Measurements from ENCODE around the gene MVB12A.
A peak's percentile ranks its signal among the peaks of the same experiment; 100 is the strongest.

Gene MVB12A

DNA sequence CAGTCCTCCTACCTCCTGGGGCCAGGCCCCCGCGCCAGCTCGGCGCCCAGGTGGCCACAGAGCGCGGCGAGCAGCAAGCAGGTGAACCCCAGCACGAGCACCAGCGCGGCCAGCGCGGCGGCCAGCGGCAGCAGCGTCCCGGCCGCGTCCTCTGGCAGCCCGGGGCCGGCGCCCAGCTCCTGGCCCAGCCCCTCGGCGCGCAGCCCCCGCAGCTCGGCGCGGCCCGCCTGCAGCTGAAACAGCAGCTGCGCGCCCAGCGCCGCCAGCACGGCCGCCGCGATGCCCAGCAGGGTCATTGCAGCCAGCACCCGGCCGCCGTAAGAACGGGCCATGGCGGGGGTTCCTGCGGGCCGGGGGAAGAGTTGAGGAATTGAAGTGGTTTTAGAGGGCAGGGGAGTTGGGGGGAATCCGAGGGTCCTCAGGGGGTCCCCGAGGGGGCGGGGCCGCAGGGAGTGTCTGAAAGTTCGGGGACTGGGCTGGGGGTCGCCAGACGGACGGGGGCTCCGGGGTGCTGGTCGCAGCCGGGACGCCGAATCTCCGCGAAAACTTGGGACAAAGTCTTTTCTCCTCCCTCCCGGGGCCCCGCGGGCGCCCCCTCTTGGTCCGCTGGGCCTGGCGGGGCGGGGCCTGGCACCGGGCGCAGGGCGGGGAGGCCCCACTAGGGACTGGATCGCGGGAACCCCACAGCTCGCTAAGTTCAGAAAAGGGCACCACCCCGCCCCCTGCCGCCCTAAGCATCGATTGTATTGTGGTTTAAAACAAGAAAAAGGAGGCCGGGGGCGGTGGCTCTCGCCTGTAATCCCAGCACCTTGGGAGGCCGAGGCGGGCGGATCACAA, 28.5 kb downstream of the MVB12A start, which contains the start of gene TMEM221:
Gene TMEM221 (minus strand): TSS at position 538 of the 837 bp plus-strand sequence. CDS start 206 bp downstream, at position 332.
- DNase-seq: peak; percentile 43

DNA sequence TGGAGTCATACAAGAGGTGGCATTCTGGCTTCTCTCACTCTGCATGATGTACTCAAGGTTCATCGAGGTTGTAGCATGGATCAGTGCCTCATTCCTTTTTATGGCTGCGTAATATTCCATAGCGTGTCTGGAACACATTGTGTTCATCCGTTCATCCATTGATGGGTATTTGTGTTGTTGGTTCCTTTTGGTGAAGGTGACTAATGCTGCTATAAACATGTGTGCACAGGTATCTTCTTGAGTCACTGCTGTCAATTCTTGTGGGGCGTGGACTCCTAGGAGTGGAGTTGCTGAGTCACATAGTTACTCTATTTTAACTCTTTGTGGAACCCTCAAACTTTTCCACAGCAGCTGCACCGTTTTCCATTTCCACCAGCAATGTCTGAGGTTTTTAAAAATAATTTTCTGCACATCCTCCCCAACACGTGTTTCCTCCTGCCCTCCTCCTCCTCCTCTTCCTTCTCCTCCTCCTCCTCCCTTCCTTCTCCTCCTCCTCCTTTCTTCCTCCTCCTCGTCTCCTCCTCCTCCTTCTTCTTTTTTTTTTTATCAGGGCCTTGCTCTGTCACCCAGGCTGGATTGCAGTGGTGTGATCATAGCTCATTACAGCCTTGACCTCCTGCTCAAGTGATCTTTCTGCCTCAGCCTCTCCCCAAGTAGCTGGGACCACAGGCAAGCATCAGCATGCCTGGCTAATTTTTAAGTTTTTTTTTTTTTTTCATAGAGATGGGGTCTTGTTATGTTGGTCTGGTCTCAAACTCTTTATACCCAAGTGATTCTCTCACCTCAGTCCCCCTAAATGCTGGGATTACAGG, 30.6 kb downstream of the MVB12A start:
- DNase-seq: peak; percentile 54

DNA sequence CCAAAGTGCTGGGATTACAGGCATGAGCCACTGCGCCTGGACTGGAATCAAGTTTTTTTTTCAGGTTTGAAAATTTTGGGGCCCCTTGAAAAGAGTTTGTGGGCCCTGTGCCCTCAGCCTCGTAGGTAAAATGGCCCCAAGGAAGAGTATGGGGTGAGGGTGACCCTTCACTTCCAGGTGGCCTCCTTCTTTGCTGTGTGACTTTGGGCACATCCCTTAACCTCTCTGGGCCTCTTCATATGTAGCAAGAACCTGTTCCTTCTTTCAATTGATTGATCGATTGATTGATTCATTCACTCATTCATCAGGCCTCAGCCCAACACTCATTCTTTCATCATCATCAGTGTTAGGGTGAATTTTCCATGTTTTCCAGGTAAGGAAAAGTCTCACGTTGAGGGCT, 32.0 kb downstream of the MVB12A start:
- no peak for DNase-seq

DNA sequence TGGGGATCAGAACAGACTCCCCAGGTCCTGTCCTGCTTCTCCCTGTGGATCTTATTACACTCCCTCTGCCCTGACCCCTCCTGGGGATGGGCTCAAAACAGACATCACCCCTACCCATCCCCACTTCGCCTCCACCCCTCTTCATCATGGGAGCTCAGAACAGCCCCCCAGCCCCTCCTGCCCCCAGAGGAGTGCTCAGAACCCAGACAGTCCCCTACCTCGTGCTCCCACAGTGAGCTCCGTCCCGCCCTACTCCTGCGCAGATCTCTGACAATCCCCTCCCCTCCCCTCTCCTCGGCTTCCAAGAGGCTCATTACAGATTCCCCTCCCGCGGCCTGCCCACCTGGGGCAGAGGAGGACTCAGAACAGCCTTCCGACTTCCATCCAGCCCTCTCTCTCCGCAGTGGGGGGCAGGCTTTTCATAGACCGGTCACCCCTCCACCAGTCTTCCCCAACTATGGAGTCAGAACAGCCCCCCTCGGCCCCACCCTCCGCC, 34.8 kb downstream of the MVB12A start:
- DNase-seq: no peak

DNA sequence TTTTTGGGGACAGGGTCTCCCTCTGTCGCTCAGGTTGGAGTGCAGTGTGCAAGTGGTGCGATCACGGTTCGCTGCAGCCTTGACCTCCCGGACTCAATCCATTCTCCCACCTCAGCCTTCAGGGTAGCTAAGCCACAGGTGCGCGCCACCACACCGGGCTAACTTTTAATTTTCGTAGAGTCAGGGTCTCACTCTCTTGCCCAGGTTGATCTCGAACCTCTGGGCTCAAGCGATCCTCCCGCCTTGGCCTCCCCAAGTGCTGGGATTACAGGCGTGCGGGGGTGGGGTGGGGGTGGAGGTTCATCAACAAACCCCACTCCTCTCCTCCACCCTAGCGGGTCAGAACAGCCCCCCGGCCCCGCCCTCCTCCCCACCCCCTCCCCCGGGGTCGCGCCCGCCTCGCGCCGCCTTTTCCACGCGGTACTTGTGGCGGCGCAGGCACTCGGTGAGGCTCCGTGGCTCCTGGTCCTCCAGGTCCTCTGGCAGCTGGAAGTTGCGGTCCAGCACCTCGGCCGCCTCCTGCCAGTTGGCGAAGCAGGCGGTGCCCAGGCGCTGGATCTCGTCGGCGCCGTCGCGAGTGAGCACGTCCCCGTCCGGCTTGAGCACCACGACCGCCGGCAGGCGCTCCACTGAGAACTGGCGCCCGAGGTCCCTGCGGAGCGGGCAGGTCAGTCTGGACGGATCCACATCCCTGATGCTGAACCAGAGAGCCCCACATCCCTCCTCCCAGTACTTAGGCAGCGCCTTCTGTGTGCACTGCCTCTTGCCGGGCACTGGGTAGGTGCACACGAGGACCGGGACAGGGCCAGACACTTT, 35.7 kb downstream of the MVB12A start:
- DNase-seq: no peak

DNA sequence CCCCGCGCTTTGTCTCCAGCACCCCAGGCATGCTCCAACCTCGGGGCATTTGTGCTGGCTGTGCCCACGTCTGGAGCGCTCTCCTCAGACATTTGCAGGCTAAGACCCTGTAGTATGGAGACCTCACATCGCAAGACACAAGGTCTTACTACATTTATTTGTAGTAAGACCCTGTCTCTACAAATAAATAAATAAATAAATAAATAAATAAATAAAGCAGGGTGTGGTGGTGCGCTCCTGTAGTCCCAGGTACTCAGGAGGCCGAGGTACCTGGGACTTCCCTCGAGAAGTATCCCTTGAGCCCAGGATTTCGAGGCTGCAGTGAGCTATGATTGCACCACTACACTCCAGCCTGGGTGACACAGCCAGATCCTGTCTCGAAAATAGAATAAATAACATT, 36.3 kb downstream of the MVB12A start:
- no peak for DNase-seq

DNA sequence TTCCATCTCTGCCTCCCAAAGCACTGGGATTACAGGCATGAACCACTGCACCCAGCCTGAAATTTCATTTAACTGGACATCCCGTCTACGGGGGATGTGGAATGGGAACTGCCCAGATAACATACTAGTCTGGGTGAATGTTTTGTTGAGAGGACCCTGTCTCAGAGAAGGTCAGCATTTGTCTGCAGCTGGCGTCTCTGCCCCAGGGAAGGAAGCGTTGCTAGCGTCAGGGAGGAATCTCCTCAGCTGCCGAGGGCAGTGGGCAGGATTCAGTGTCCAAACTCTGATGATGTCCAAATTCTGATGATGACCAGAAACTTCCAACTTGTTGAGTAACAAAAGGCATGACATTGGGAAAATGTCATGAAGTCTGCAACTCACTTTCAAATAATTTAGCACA, 37.8 kb downstream of the MVB12A start:
- DNase-seq: no peak

DNA sequence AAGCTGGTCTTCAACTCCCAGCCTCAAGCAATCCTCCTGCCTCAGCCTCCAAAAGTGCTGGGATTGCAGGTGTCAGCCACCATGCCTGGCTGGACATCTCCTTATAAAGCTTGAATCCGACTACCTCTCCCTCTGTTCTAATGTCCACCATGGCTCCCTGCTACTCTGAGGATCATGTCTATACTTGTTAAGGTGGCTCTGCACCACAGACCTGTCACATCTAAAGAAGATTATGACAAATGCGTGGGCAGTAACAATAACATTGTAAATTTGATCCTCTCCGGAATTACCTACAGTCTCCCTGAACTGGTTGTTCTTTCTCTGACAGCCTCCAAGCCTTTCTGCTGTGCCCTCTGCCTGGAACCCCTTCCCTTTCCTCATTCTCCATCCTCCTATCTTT, 39.1 kb downstream of the MVB12A start:
- no peak for DNase-seq

DNA sequence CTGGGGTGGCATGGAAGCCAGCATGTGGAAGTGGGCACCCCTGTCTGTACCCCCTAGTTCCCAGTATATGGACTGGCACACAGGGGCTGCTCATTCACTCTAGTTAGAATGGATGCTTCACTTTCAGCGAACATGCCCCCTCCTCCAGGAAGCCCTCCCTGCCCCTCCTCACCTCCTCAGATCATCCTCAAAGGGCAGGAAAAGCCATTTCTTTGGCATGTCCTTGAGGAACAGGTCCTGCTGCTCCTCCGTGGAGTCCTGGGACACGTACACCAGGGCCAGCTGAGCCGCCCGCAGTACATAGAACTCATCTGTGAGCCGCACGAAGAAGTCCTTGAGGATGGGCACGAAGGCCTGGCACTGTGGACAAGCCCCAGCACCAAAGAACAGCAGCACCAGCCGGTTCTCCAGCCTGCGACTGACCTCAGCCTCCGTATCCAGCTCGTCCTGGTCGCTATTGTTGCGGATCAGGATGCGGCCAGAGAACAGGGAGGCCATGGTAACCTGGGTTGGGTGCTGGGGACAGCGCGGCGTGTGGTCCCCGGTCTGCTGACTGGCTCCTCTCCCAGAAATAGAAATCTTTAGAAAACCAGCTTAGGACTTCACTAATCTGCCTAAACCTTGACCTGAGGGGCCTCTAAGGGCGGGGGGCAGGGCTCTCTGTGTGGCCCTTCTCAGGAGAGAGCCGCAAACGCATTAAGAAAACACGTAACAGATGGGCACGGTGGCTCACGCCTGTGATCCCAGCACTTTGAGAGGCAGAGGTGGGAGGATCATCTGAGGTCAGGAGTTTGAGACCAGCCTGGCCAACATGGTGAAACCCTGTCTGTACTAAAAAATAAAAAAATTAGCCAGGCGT, 40.8 kb downstream of the MVB12A start, which contains the start of gene NXNL1:
Gene NXNL1 (minus strand): TSS at position 555 of the 859 bp plus-strand sequence. CDS start 57 bp downstream, at position 498.
- no peak for DNase-seq

DNA sequence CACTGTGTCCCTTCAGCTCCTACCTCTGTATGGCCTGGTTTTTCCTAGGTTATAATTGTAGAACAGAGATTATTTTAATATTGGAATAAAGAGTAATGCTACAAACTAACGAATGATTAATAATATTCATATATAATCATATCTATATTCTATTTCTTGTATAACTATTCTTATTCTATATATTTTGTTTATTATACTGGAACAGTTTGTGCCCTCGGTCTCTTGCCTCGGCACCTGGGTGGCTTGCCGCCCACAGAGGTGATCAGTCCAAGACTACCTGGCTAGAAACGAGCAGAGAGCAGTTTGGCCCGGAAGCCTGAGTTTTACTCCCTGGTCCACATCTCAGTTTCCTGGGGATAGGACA, 46.6 kb downstream of the MVB12A start:
- no peak for DNase-seq

DNA sequence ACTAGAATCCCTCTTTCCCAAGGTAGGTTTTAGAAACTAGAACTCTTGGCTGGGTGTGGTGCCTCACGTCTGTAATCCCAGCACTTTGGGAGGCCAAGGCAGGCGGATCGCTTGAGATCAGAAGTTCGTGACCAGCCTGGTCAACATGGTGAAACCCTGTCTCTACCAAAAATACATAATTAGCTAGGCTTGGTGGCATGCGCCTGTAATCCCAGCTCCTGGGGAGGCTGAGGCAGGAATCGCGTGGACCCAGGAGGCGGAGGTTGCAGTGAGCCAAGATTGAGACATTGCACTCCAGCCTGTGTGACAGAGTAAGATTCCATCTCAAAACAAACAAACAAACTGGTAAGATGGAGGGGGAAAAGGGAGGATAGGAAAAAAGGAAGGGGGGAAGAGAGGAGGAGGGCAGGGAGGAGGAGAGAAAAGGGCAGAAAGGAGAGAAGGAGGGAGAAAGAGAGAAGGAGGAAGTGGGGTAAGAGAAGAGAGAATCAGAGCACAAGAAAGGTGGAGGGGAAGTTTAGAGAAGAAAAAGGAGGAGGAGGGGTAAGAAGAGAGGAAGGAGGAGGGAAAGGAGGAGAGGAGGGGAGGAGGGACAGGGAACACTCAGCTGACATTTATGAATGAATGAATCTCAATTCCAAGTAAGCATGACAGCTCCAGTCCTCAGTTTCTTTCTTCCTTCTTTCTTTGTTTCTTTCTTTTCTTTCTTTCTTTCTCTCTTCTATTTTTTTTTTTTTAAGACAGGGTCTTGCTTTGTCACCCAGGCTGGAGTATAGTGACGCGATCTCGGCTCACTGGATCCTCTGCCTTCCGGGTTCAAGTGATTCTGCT, 47.8 kb downstream of the MVB12A start:
- no peak for DNase-seq

DNA sequence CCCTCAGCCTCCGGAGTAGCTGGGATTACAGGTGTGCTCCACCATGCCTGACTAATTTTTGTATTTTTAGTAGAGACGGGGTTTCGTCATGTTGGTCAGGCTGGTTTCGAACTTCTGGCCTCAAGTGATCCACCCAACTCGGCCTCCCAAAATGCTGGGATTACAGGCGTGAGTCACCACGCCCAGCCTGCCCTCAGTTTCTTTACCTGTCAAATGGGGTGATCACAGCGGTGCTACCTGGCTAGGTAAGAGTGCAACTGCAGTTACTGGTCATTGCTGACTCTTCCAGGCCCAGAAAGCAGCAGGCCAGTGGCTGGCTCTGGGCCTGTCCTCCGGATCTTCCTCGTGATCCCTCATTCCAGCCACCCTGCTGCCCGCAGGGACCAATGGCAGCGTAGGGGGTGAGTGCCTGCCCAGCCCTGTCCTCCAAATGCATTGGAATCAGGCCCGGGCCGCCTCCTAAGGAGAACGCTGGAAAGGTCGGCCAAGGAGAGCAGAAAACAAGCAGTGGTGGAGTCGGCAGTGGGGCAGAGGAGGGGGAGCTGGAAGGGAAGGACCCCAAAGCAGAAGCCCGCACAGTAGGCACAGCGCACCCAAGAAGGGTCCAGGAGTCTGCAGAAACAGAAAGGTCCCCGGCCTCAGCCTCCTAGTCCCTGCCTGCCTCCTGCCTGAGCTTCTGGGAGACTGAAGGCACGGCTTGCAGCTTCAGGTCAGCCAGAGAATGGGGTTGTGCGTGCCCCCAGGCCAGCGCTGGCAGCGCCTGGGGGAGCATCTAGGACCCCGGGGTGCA, 48.6 kb downstream of the MVB12A start:
- no peak for DNase-seq

DNA sequence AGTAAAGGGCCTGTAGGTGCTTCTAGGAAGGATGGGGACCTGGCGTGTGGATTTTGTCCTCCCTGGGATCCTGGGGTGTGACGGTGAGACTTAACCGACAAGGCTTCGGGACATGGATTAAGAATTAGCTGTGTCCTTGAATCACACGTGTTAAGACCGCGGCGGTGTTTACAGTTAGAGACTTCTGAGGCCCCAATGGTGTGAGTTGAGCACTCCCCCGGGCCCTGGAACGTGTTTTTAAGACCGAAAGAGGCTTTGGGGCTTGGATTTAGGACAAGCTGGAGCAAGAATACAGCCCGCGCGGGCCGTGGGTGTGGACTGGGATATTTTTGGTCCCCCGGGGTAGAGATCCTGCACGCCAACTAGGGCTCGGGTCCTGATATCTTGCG, 49.2 kb downstream of the MVB12A start:
- no peak for DNase-seq

DNA sequence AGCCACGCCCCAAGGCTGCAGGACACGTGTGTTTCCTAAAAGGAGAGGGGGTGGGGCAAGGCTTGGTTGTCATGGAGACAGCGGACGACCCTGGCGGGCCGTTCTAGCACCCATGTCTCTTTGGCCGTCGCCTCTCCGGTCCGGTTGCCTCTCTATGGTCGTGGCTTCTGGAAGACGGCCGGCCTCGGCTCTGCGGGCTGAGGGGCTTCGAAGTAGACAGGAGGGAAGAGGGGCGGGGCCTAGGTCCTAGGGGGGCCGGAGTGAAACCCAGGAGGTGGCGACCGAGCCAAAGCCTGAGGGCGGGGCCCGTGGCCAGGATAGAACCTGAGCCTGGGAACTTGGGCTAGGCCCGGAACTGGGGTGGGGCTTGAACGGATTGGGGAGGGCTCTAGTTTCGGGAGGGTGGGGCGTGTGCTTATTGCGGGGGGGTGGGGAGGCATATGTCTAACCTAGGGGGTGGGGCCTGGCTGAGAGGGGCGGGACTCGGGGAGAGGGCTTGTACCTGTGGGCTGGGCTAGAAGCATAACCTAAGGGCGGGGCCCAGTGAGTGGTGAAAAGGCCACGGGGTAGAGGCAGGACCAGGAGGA, 49.7 kb downstream of the MVB12A start:
- DNase-seq: peak; percentile 95

DNA sequence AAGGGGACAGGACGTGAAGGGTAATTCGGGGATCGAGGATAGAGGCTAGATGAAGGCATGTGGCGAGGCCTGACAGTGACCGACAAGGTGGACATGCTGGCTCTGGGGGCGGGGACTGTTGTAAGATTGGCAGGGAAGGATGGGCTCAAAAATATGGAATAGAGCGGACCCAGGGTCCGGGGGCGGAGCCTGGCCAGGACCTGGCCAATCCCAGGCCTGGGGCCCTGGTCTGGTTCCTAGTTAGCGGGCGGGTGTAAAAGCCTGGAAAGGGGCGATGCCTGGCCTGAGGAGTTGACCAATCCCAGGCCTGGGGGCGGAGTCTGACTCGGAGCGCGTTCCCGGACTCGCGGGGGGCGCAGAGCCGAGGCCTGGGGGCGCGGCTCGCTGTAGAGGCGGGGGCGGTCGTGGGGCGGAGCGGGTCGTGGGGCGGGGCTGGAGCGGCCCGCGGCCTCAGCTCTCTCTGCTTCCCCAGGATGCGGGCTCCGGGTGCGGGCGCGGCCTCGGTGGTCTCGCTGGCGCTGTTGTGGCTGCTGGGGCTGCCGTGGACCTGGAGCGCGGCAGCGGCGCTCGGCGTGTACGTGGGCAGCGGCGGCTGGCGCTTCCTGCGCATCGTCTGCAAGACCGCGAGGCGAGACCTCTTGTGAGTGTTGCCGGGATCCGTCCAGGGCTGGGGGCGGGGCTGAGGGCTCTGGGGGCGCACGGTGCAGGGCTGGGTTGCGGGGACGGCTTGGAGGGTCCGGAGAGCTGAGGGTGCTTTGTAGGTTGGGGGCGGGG, 50.4 kb downstream of the MVB12A start, which contains the start of gene SLC27A1:
Gene SLC27A1 (plus strand): TSS at position 457 of the 774 bp plus-strand sequence. CDS start 17 bp downstream, at position 474.
- DNase-seq: peak; percentile 93

DNA sequence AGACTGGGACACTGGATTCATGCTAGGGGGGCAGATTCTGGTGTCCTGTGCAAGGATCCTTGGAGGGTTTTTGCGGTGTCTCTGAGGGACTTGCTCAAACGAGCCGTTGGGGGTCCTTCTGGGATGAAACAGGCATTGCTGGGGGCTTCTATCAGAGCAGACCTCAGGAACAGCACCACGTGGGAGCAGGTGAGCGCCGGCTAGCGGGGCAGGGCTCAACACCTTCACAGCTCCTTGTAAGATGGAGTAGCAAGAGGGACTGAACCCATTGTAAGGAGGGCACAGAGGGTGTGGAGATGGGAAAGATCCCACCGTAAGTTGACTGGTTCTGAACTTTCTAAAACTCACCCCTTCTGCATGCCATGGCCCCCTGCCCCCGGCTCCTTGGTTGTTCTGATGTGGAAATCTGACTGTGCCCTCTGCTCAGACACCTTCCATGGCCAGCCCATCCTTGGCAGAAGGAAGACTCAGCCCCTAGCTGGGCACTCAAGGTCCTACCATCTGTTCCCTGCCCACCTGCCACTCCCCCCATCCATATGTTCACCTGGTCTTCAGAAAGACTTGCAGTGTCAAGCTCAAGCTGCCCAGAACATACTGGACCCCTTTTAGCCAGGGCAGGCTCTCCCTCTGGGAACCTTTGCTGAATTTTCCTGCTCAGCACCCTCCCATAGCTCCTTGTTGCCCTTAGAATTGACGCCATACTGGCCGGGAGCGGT, 51.7 kb downstream of the MVB12A start:
- no peak for DNase-seq

DNA sequence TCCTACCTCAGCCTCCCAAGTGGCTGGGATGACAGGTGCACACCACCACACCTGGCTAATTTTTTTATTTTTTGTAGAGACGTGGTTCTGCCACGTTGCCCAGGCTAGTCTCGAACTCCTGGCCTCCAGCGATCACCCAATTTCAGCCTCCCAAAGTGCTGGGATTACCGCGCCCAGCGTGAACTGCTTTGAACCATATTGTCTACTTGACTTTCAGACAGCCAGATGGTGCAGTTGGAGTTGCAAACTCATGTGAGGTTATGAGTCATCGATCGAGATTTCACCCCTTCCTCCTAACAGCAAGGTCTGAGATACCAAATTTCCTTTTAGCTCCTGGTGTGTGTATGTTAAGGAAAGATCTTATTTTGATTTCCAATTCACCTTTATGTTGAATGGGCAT, 53.2 kb downstream of the MVB12A start:
- peak; percentile 23 for DNase-seq

All from CD4-positive, alpha-beta T cell treated with Interleukin-4 for 4 hours (primary cell).